H9 (cell line): Measurements from ENCODE around the gene TCF7L2. TPM values are rescaled to one million over a fixed set of nuclear protein-coding genes. Genes with fewer than 3 reads are reported as not detected.

Source experiments
- DNase-seq: peaks from one replicate; pipeline ENCODE4 v3.0.0-alpha.2; 2017
- H2AFZ ChIP-seq: one replicate; pipeline ENCODE4 v1.6.1; 2013; ENCODE audit warnings: mild to moderate bottlenecking, low read length, control low read depth, moderate library complexity
- H2AK5ac ChIP-seq: 2 replicates; pipeline ENCODE4 v1.6.1; 2013; ENCODE audit warnings: low read length, control low read depth, mixed read lengths; ENCODE audit not compliant: insufficient read length
- H2BK120ac ChIP-seq: one replicate; pipeline ENCODE4 v1.6.1; 2013; ENCODE audit warnings: low read depth, mild to moderate bottlenecking, low read length, control low read depth, inconsistent platforms; ENCODE audit not compliant: poor library complexity, severe bottlenecking
- H2BK12ac ChIP-seq: 2 replicates; pipeline ENCODE4 v1.6.1; 2013; ENCODE audit warnings: low read length, control low read depth, mixed read lengths, low read depth; ENCODE audit not compliant: insufficient read length
- H2BK15ac ChIP-seq: 2 replicates; pipeline ENCODE4 v1.6.1; 2013; ENCODE audit warnings: low read depth, low read length, control low read depth
- H2BK20ac ChIP-seq: one replicate; pipeline ENCODE4 v1.6.1; 2013; ENCODE audit warnings: low read depth, mild to moderate bottlenecking, low read length, control low read depth, inconsistent platforms; ENCODE audit not compliant: poor library complexity, severe bottlenecking
- H2BK5ac ChIP-seq: 2 replicates; pipeline ENCODE4 v1.6.1; 2013; ENCODE audit warnings: low read length, control low read depth, mixed read lengths; ENCODE audit not compliant: insufficient read length
- H3K14ac ChIP-seq: 2 replicates; pipeline ENCODE4 v1.6.1; 2013; ENCODE audit warnings: low read length, control low read depth; ENCODE audit not compliant: insufficient read depth
- H3K18ac ChIP-seq: 2 replicates; pipeline ENCODE4 v1.6.1; 2013; ENCODE audit warnings: low read depth, mild to moderate bottlenecking, mixed read lengths, low read length, control low read depth; ENCODE audit not compliant: insufficient read length
- H3K23ac ChIP-seq: 2 replicates; pipeline ENCODE4 v1.6.1; 2013; ENCODE audit warnings: low read length, control low read depth, mixed read lengths, low read depth; ENCODE audit not compliant: insufficient read length
- H3K23me2 ChIP-seq: 2 replicates; pipeline ENCODE4 v1.6.1; 2013; ENCODE audit warnings: low read depth, mild to moderate bottlenecking, mixed read lengths, low read length, control low read depth; ENCODE audit not compliant: insufficient read length, poor library complexity, severe bottlenecking
- H3K27ac ChIP-seq: 2 replicates; pipeline ENCODE4 v1.5.1; 2013; ENCODE audit warnings: low read length, control low read depth, mixed read lengths, low read depth; ENCODE audit not compliant: insufficient read length
- H3K27me3 ChIP-seq: 2 replicates; pipeline ENCODE4 v1.6.1; 2013; ENCODE audit warnings: low read length, control low read depth, inconsistent platforms; ENCODE audit not compliant: insufficient read depth
- H3K4ac ChIP-seq: 2 replicates; pipeline ENCODE4 v1.6.1; 2013; ENCODE audit warnings: low read depth, mild to moderate bottlenecking, control low read depth, inconsistent platforms, low read length, moderate library complexity
- H3K4me1 ChIP-seq: 2 replicates; pipeline ENCODE4 v1.6.1; 2013; ENCODE audit warnings: low read length, control low read depth, inconsistent platforms; ENCODE audit not compliant: insufficient read depth
- H3K4me2 ChIP-seq: 2 replicates; pipeline ENCODE4 v1.6.1; 2013; ENCODE audit warnings: low read length, control low read depth, mixed read lengths; ENCODE audit not compliant: insufficient read length, insufficient read depth
- H3K56ac ChIP-seq: 2 replicates; pipeline ENCODE4 v1.6.1; 2013; ENCODE audit warnings: low read depth, mild to moderate bottlenecking, mixed read lengths, low read length, control low read depth; ENCODE audit not compliant: insufficient read length
- H3K79me1 ChIP-seq: 2 replicates; pipeline ENCODE4 v1.6.1; 2013; ENCODE audit warnings: low read depth, mild to moderate bottlenecking, moderate library complexity, low read length, control low read depth, inconsistent platforms; ENCODE audit not compliant: insufficient read depth, poor library complexity, severe bottlenecking
- H3K79me2 ChIP-seq: 2 replicates; pipeline ENCODE4 v1.6.1; 2013; ENCODE audit warnings: low read length, control low read depth, inconsistent platforms; ENCODE audit not compliant: insufficient read depth
- H3K9ac ChIP-seq: 2 replicates; pipeline ENCODE4 v1.6.1; 2013; ENCODE audit warnings: low read length, control low read depth, mixed read lengths; ENCODE audit not compliant: insufficient read length; ENCODE audit errors: extremely low read depth
- H3K9me3 ChIP-seq: one replicate; pipeline ENCODE4 v1.6.1; 2013; ENCODE audit warnings: low read depth, low read length, inconsistent platforms; ENCODE audit not compliant: control insufficient read depth
- H3T11ph ChIP-seq: one replicate; pipeline ENCODE4 v1.6.1; 2013; ENCODE audit warnings: mild to moderate bottlenecking, low read length, control low read depth, inconsistent platforms
- H4K20me1 ChIP-seq: one replicate; pipeline ENCODE4 v1.6.1; 2013; ENCODE audit not compliant: control insufficient read depth, insufficient read length, insufficient read depth
- H4K5ac ChIP-seq: 2 replicates; pipeline ENCODE4 v1.6.1; 2013; ENCODE audit warnings: low read depth, mild to moderate bottlenecking, mixed read lengths, low read length, control low read depth; ENCODE audit not compliant: insufficient read length
- H4K8ac ChIP-seq: replicated peaks from 2 replicates; pipeline ENCODE4 v1.6.1; 2013; ENCODE audit warnings: low read length, control low read depth, mixed read lengths, low read depth; ENCODE audit not compliant: insufficient read length
- H4K91ac ChIP-seq: 2 replicates; pipeline ENCODE4 v1.6.1; 2013; ENCODE audit warnings: low read depth, mild to moderate bottlenecking, moderate library complexity, mixed read lengths, low read length, control low read depth; ENCODE audit not compliant: insufficient read length
- H3K27ac Mint-ChIP-seq, 3 experiments: 2 replicates in 2 of 3; 3 replicates in 1 of 3; pipeline ENCODE4 v1.8.0; 2020 to 2021; ENCODE audit warnings: mixed read lengths in 3 of 3, mild to moderate bottlenecking in 1 of 3, moderate library complexity in 1 of 3
- H3K27me3 Mint-ChIP-seq: 2 replicates; pipeline ENCODE4 v1.8.0; 2021; ENCODE audit warnings: low read depth, mild to moderate bottlenecking, moderate library complexity, mixed read lengths
- H3K36me3 Mint-ChIP-seq, 3 experiments: 2 replicates in 2 of 3; 3 replicates in 1 of 3; pipeline ENCODE4 v1.8.0; 2020 to 2021; ENCODE audit warnings: low read depth in 3 of 3, mixed read lengths in 3 of 3; ENCODE audit not compliant: insufficient read depth in 1 of 3
- H3K4me1 Mint-ChIP-seq, 2 experiments: 2 replicates each; pipeline ENCODE4 v1.8.0; 2020; ENCODE audit warnings: mixed read lengths in 2 of 2
- H3K4me3 Mint-ChIP-seq, 2 experiments: 2 replicates in 1 of 2; 3 replicates in 1 of 2; pipeline ENCODE4 v1.8.0; 2020 to 2021; ENCODE audit warnings: mild to moderate bottlenecking in 2 of 2, mixed read lengths in 2 of 2, moderate library complexity in 1 of 2
- H3K9me3 Mint-ChIP-seq, 2 experiments: 2 replicates in 1 of 2; 3 replicates in 1 of 2; pipeline ENCODE4 v1.8.0; 2020; ENCODE audit warnings: mild to moderate bottlenecking in 2 of 2, mixed read lengths in 2 of 2, moderate library complexity in 1 of 2
- WGBS: extraction: QIAGEN DNeasy Blood & Tissue Kit; methylation state at CpG from one replicate; pipeline ENCODE4 v1.1.7; 2013; ENCODE audit warnings: missing lambda C conversion rate, low lambda C conversion rate, mixed read lengths; ENCODE audit not compliant: insufficient read length; ENCODE audit errors: extremely low coverage; 5-methylcytosine and 5-hydroxymethylcytosine counted together
- total RNA-seq: library from RNA; stranded (reverse); gene quantifications from 2 replicates; pipeline ENCODE4 v1.2.1, GENCODE V29; 2021
- TF ChIP-seq, protein P1 (sequence below): fragments of 200-600 bp; sonication (generic); conservative IDR thresholded peaks from 3 replicates; pipeline ENCODE4 v1.8.0; 2021; ENCODE audit warnings: antibody characterized with exemption, mild to moderate bottlenecking

Gene TCF7L2
- total RNA-seq, 1 experiment from 2014 or later, result 71.1 TPM

DNA sequence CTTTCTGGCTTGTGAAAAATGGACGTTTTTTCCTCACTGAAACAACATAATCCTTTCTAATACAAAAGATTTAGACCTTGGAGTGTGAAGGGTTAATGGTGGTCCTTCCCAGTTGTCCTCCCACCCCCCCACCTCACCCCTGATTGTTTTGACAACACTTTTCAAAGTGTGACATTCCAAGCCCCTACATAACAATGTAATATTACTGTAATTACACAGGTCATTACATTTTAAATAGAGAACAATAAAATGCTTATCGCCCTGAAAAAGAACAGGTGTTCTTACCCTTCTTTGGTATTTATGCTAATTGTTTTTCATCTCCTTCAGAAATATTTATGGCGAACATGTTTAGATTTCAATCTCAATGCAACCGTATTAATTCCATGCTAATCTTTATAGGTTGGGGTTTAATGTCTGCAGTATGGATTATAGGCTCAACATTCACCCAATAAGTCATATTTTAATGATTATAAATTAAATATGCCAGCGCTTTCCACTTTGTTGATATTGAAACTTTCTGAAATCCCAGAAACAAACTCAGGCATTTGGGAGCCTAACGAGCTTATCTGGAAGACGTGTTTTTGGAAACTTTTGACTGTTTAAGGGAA, 5.0 kb downstream of the TCF7L2 start:
- Mint-ChIP-seq H3K27me3 (no peaks in the 10 kb centered on the region), H3K4me3 (peak overlapping the region; percentile 89 to 98), H3K36me3 (peaks cover 12 to 42% (median 24%) of the 10 kb centered on the region in 3 experiments), H3K4me1 (peaks cover 68% of the 10 kb centered on the region in 2 experiments), H3K27ac (peak overlapping the region; percentile 92 to 98 (median 98)), H3K9me3 (peaks cover 0 to 4% of the 10 kb centered on the region in 2 experiments; a peak in 3 of 5 replicates)
- H3K4me2 ChIP-seq, result peak overlapping the region; percentile 72
- DNase-seq, result no peak
- no peaks in the 10 kb centered on the region for H3K79me1 ChIP-seq
- no peak overlapping the region for H4K91ac ChIP-seq
- no peaks in the 10 kb centered on the region for H4K20me1 ChIP-seq
- H3K79me2 ChIP-seq, result peaks cover 28% of the 10 kb centered on the region; the same call in 1 of the 2 replicates
- no peak overlapping the region for H2BK20ac ChIP-seq
- peaks cover 34% of the 10 kb centered on the region for H3K23me2 ChIP-seq
- no peak overlapping the region for H4K8ac ChIP-seq
- H3K4ac ChIP-seq, result no peak overlapping the region
- no peak overlapping the region for H3K18ac ChIP-seq
- no peak overlapping the region for H2BK5ac ChIP-seq
- no peak overlapping the region for H2BK12ac ChIP-seq
- H2BK120ac ChIP-seq, result no peak overlapping the region
- no peak overlapping the region for H3K56ac ChIP-seq
- TF ChIP-seq, protein P1, sequence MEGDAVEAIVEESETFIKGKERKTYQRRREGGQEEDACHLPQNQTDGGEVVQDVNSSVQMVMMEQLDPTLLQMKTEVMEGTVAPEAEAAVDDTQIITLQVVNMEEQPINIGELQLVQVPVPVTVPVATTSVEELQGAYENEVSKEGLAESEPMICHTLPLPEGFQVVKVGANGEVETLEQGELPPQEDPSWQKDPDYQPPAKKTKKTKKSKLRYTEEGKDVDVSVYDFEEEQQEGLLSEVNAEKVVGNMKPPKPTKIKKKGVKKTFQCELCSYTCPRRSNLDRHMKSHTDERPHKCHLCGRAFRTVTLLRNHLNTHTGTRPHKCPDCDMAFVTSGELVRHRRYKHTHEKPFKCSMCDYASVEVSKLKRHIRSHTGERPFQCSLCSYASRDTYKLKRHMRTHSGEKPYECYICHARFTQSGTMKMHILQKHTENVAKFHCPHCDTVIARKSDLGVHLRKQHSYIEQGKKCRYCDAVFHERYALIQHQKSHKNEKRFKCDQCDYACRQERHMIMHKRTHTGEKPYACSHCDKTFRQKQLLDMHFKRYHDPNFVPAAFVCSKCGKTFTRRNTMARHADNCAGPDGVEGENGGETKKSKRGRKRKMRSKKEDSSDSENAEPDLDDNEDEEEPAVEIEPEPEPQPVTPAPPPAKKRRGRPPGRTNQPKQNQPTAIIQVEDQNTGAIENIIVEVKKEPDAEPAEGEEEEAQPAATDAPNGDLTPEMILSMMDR, result no peak
- no peak overlapping the region for H2AFZ ChIP-seq
- no peaks in the 10 kb centered on the region for H3K27me3 ChIP-seq
- peaks cover 14% of the 10 kb centered on the region; the same call in 1 of the 2 replicates for H3K4me1 ChIP-seq
- H2BK15ac ChIP-seq, result no peak overlapping the region
- no peak overlapping the region for H3K14ac ChIP-seq
- no peak overlapping the region for H4K5ac ChIP-seq
- no peaks in the 10 kb centered on the region for H3K9me3 ChIP-seq
- no peak overlapping the region for H3K9ac ChIP-seq
- no peak overlapping the region for H2AK5ac ChIP-seq
- no CpG with 5 or more reads among the region's 7 CpGs for WGBS
- H3K27ac ChIP-seq, result peak overlapping the region; percentile 80
- H3T11ph ChIP-seq, result no peak overlapping the region
- no peak overlapping the region for H3K23ac ChIP-seq
